SK-N-SH (cell line): ENCODE data around the gene CD38. TPM values are rescaled to one million over a fixed set of nuclear protein-coding genes. Genes with fewer than 3 reads are reported as not detected.

Experiments used
- CTCF ChIA-PET: fragments of 300-600, 350-600 bp; formaldehyde crosslinking; extraction: SDS; loops from one replicate; lab custom pipeline; 2021; lab: Yijun Ruan, JAX
- POLR2A ChIA-PET: fragments of 350-600 bp; sonication (Branson Sonifier 250); formaldehyde crosslinking; extraction: SDS; loops from one replicate; lab custom pipeline; 2020; ENCODE audit warnings: antibody characterized with exemption, inconsistent platforms; lab: Yijun Ruan, JAX
- DNase-seq: peaks from one replicate; pipeline ENCODE4 v3.0.0; 2012
- H2AFZ ChIP-seq: fragments of 200-600 bp; sonication (generic); 2 replicates; pipeline ENCODE4 v1.8.1; 2016; ENCODE audit warnings: antibody characterized with exemption, mild to moderate bottlenecking, low read depth
- H3F3A ChIP-seq: fragments of 200-600 bp; sonication (generic); replicated peaks from 2 replicates; pipeline ENCODE3; 2016; ENCODE audit warnings: antibody characterized with exemption, mild to moderate bottlenecking; ENCODE audit not compliant: insufficient read depth
- H3K27ac ChIP-seq, 2 experiments: fragments of 200-500 bp in 1 of 2; fragments of 200-600 bp in 1 of 2; sonication (Bioruptor generic) in 1 of 2; sonication (generic), shearing (Covaris generic) in 1 of 2; 2 replicates each; pipeline versions ENCODE4 v1.5.1 to v1.6.1; 2014 to 2016; ENCODE audit warnings: low read depth in 2 of 2, inconsistent platforms in 1 of 2, low read length in 1 of 2, mild to moderate bottlenecking in 1 of 2, mixed read lengths in 1 of 2
- H3K27me3 ChIP-seq: fragments of 200-600 bp; sonication (generic), shearing (Covaris generic); 2 replicates; pipeline ENCODE4 v1.6.1; 2016; ENCODE audit warnings: mixed run types; ENCODE audit not compliant: insufficient read depth
- H3K36me3 ChIP-seq, 2 experiments: fragments of 200-500 bp in 1 of 2; fragments of 200-600 bp in 1 of 2; sonication (Bioruptor generic) in 1 of 2; sonication (generic) in 1 of 2; replicated peaks in 1 of 2; 2 replicates each; pipeline versions ENCODE3 to v1.5.1; 2014 to 2016; ENCODE audit warnings: low read length in 1 of 2, mild to moderate bottlenecking in 1 of 2; ENCODE audit not compliant: insufficient read depth in 2 of 2, control insufficient read depth in 1 of 2
- H3K4me1 ChIP-seq, 2 experiments: fragments of 200-500 bp in 1 of 2; fragments of 200-600 bp in 1 of 2; sonication (Bioruptor generic) in 1 of 2; sonication (generic), shearing (Covaris generic) in 1 of 2; 2 replicates each; pipeline versions ENCODE4 v1.5.1 to v1.6.1; 2014 to 2016; ENCODE audit warnings: low read depth in 1 of 2, low read length in 1 of 2, mixed run types in 1 of 2; ENCODE audit not compliant: insufficient read depth in 2 of 2, control insufficient read depth in 1 of 2
- H3K4me2 ChIP-seq: fragments of 200-600 bp; sonication (generic), shearing (Covaris generic); 2 replicates; pipeline ENCODE4 v1.6.1; 2017; ENCODE audit warnings: mixed run types
- H3K4me3 ChIP-seq, 2 experiments: fragments of 200-500 bp in 1 of 2; fragments of 200-600 bp in 1 of 2; sonication (Bioruptor generic) in 1 of 2; sonication (generic), shearing (Covaris generic) in 1 of 2; 2 replicates each; pipeline versions ENCODE4 v1.5.1 to v1.8.1; 2014 to 2016; ENCODE audit warnings: low read depth in 2 of 2, inconsistent platforms in 1 of 2, low read length in 1 of 2, mild to moderate bottlenecking in 1 of 2, mixed read lengths in 1 of 2, moderate library complexity in 1 of 2
- H3K79me2 ChIP-seq: fragments of 200-600 bp; sonication (generic); 2 replicates; pipeline ENCODE4 v1.8.1; 2017; ENCODE audit warnings: mild to moderate bottlenecking; ENCODE audit not compliant: insufficient read depth
- H3K9ac ChIP-seq: fragments of 200-600 bp; sonication (generic); 2 replicates; pipeline ENCODE4 v1.6.1; 2017; ENCODE audit warnings: mixed run types
- H3K9me2 ChIP-seq: fragments of 200-600 bp; sonication (generic); 2 replicates; pipeline ENCODE4 v1.6.1; 2017; ENCODE audit warnings: mixed run types
- H3K9me3 ChIP-seq: fragments of 200-600 bp; sonication (generic); 2 replicates; pipeline ENCODE4 v1.6.1; 2017; ENCODE audit warnings: mixed run types, mild to moderate bottlenecking, moderate library complexity
- H4K20me1 ChIP-seq: fragments of 200-600 bp; sonication (generic); 2 replicates; pipeline ENCODE4 v1.6.1; 2017; ENCODE audit warnings: mild to moderate bottlenecking, mixed run types; ENCODE audit not compliant: insufficient read depth
- CTCF ChIP-seq: fragments of 200-600 bp; sonication (generic); IDR thresholded peaks from 2 replicates; pipeline ENCODE4 v1.6.1; 2017; ENCODE audit warnings: antibody characterized with exemption, mild to moderate bottlenecking, moderate library complexity
- EP300 ChIP-seq, 2 experiments: IDR thresholded peaks; 2 replicates each; pipeline versions ENCODE4 v1.4.0 to v1.6.1; 2012; ENCODE audit warnings: borderline replicate concordance in 1 of 2, low read depth in 1 of 2, low read length in 1 of 2
- FOSL2 ChIP-seq: IDR thresholded peaks from 2 replicates; pipeline ENCODE4 v1.4.0; 2012; ENCODE audit warnings: low read depth, mild to moderate bottlenecking, moderate library complexity, borderline replicate concordance
- FOXM1 ChIP-seq: IDR thresholded peaks from 2 replicates; pipeline ENCODE4 v1.4.0; 2012; ENCODE audit warnings: low read depth, mild to moderate bottlenecking
- GABPA ChIP-seq: IDR thresholded peaks from 2 replicates; pipeline ENCODE4 v1.4.0; 2012; ENCODE audit warnings: low read depth, mild to moderate bottlenecking
- GATA2 ChIP-seq: sonication (generic); formaldehyde crosslinking; IDR thresholded peaks from 2 replicates; pipeline ENCODE4 v1.5.0; 2020; ENCODE audit warnings: mild to moderate bottlenecking, missing genetic modification reagents
- IRF3 ChIP-seq: fragments of 150-350 bp; IDR thresholded peaks from 2 replicates; pipeline ENCODE4 v1.6.1; 2016; ENCODE audit warnings: mild to moderate bottlenecking, low read depth, low read length
- RAD21 ChIP-seq: IDR thresholded peaks from 2 replicates; pipeline ENCODE4 v1.6.1; 2012; ENCODE audit warnings: mild to moderate bottlenecking, low read length
- RCOR1 ChIP-seq: fragments of 150-350 bp; IDR thresholded peaks from 2 replicates; pipeline ENCODE4 v1.6.1; 2017; ENCODE audit warnings: antibody characterized with exemption, low read length
- SIN3A ChIP-seq: IDR thresholded peaks from 2 replicates; pipeline ENCODE4 v1.6.1; 2012; ENCODE audit warnings: low read depth, mild to moderate bottlenecking, low read length, moderate library complexity, borderline replicate concordance
- SMC3 ChIP-seq: IDR thresholded peaks from 2 replicates; pipeline ENCODE4 v1.6.1; 2012; ENCODE audit warnings: low read depth, low read length, improper control_type of control experiment
- TAF1 ChIP-seq: IDR thresholded peaks from 2 replicates; pipeline ENCODE4 v1.6.1; 2012; ENCODE audit warnings: low read depth, mild to moderate bottlenecking, low read length, moderate library complexity, borderline replicate concordance
- USF1 ChIP-seq: IDR thresholded peaks from 2 replicates; pipeline ENCODE4 v1.4.0; 2012; ENCODE audit warnings: low read depth, borderline replicate concordance
- USF2 ChIP-seq: fragments of 150-350 bp; IDR thresholded peaks from 2 replicates; pipeline ENCODE4 v1.6.1; 2017; ENCODE audit warnings: antibody characterized with exemption, low read length, low read depth, borderline replicate concordance
- ZBTB33 ChIP-seq: IDR thresholded peaks from 2 replicates; pipeline ENCODE4 v1.4.0; 2012; ENCODE audit warnings: low read depth, borderline replicate concordance
- WGBS: methylation state at CpG from one replicate; pipeline ENCODE4 v1.1.6; 2017; ENCODE audit warnings: low lambda C conversion rate; 5-methylcytosine and 5-hydroxymethylcytosine counted together
- polyA plus RNA-seq, 3 experiments: library from polyadenylated mRNA; depleted of rRNA; stranded (reverse); fragments of >200 nt; gene quantifications; 2 replicates each; pipeline ENCODE4 v1.2.3, GENCODE V29; 2012

The CD38 gene
- polyA plus RNA-seq, 1 of the 3 experiments (the other 2 are of a cell fraction), result 0.02 TPM

GRCh38 chr4:15868826-15869413, 90.8 kb downstream of the CD38 start:
- Histone ChIP-seq H4K20me1 (no peaks in the 10 kb centered on the region), H3K9me3 (no peaks in the 10 kb centered on the region), H3K4me2 (no peak overlapping the region), H3K9ac (no peak overlapping the region), H3F3A (no peaks in the 10 kb centered on the region), H3K27ac (no peak overlapping the region), H3K4me3 (no peak overlapping the region), H2AFZ (no peak overlapping the region), H3K4me1 (no peaks in the 10 kb centered on the region), H3K79me2 (no peaks in the 10 kb centered on the region)
- DNase-seq, result no peak
- WGBS, result 86% methylated on average over 4 of the region's 4 CpGs
- CTCF ChIA-PET, result interaction anchor here (2.7 to 5.7 kb wide), 2 partner anchors 13 to 87 kb away, joined by 10 to 35 read pairs; no protein-coding TSS in a partner anchor
- TF ChIP-seq FOXM1 (no peak), GABPA (no peak), CTCF (no peak), FOSL2 (no peak), USF2 (no peak)
- TF ChIP-seq, all 33 proteins: peak for 0
- H3K9me2 ChIP-seq, result no peaks in the 10 kb centered on the region
- H3K27me3 ChIP-seq, result no peaks in the 10 kb centered on the region
- POLR2A ChIA-PET, result no interaction called here
- no peaks in the 10 kb centered on the region for H3K36me3 ChIP-seq

- WGBS, result 72% methylated on average over 7 of the region's 7 CpGs
- H3K4me2 ChIP-seq, result no peak overlapping the region
- no peak overlapping the region for H3K4me3 ChIP-seq
- no peak overlapping the region for H3K9ac ChIP-seq
- CTCF ChIA-PET, result interaction anchor here (1.0 to 5.7 kb wide), 6 partner anchors 11 to 88 kb away, joined by 3 to 35 read pairs (median 3); no protein-coding TSS in a partner anchor
- no peaks in the 10 kb centered on the region for H3K9me3 ChIP-seq
- H3K9me2 ChIP-seq, result no peaks in the 10 kb centered on the region
- no peaks in the 10 kb centered on the region for H3F3A ChIP-seq
- TF ChIP-seq IRF3 (no peak), EP300 (IDR thresholded peaks at IDR 0.05; ENCODE audit: borderline replicate concordance in 1 of 2, low read depth in 1 of 2, low read length in 1 of 2) (no peak), ZBTB33 (no peak), FOSL2 (no peak), GATA2 (no peak), SIN3A (no peak), RAD21 (no peak), FOXM1 (no peak), USF1 (no peak), RCOR1 (no peak), TAF1 (no peak), CTCF (no peak), SMC3 (no peak)
- H3K79me2 ChIP-seq, result no peaks in the 10 kb centered on the region
- POLR2A ChIA-PET, result no interaction called here
- H3K27me3 ChIP-seq, result no peaks in the 10 kb centered on the region
- no peaks in the 10 kb centered on the region for H4K20me1 ChIP-seq
- no peaks in the 10 kb centered on the region for H3K4me1 ChIP-seq
- DNase-seq, result no peak
- H3K36me3 ChIP-seq, result no peaks in the 10 kb centered on the region
- H2AFZ ChIP-seq, result no peak overlapping the region
- no peak overlapping the region for H3K27ac ChIP-seq
Observed at GRCh38 chr4:15870079-15870478, 92.0 kb downstream of the CD38 start.
